Lung (tissue), 12 donors: ENCODE results near the gene RALGPS1. TPM values are rescaled to one million over a fixed set of nuclear protein-coding genes. Genes with fewer than 3 reads are reported as not detected.

Experiments
- ATAC-seq: fragments of 200-7000 bp; cut with Tn5 transposase; one replicate; pipeline ENCODE4 v1.9.1; 2020; ENCODE audit warnings: moderate number of reproducible peaks; ENCODE audit not compliant: insufficient read depth, low FRiP score
- DNase-seq, 3 donors: peaks; one replicate each; pipeline ENCODE4 v3.0.0-alpha.2; 2013 to 2017
- H3K27ac ChIP-seq, 2 donors: one replicate each; pipeline ENCODE4 v1.5.1; 2013; ENCODE audit warnings: mild to moderate bottlenecking in 2 of 2, moderate library complexity in 2 of 2, control low read depth in 1 of 2, inconsistent platforms in 1 of 2, low read depth in 1 of 2, low read length in 1 of 2
- H3K27me3 ChIP-seq, 3 donors: one replicate each; pipeline ENCODE4 v1.5.1; 2013; ENCODE audit warnings: low read length in 2 of 3; ENCODE audit not compliant: control insufficient read depth in 3 of 3, insufficient read depth in 3 of 3
- H3K36me3 ChIP-seq, 4 donors: one replicate each; pipeline ENCODE4 v1.5.1; 2013; ENCODE audit warnings: low read length in 4 of 4, mild to moderate bottlenecking in 1 of 4, moderate library complexity in 1 of 4; ENCODE audit not compliant: control insufficient read depth in 4 of 4, insufficient read depth in 4 of 4
- H3K4me1 ChIP-seq, 5 donors: one replicate each; pipeline ENCODE4 v1.5.1; 2013; ENCODE audit warnings: low read length in 5 of 5, mild to moderate bottlenecking in 2 of 5, moderate library complexity in 1 of 5; ENCODE audit not compliant: control insufficient read depth in 5 of 5, insufficient read depth in 5 of 5
- H3K4me3 ChIP-seq: one replicate; pipeline ENCODE4 v1.5.1; 2013; ENCODE audit warnings: mild to moderate bottlenecking, control low read depth, moderate library complexity
- H3K9ac ChIP-seq, 2 donors: one replicate each; pipeline ENCODE4 v1.5.1; 2013; ENCODE audit warnings: low read length in 2 of 2, control low read depth in 1 of 2; ENCODE audit not compliant: insufficient read depth in 1 of 2
- H3K9me3 ChIP-seq, 4 donors: one replicate each; pipeline ENCODE4 v1.5.1; 2013; ENCODE audit warnings: low read length in 3 of 4, mild to moderate bottlenecking in 1 of 4, moderate library complexity in 1 of 4; ENCODE audit not compliant: control insufficient read depth in 4 of 4, insufficient read depth in 3 of 4
- WGBS, 2 donors: extraction: QIAGEN DNeasy Blood & Tissue Kit; methylation state at CpG; one replicate each; pipeline ENCODE4 v1.1.7; 2013; 5-methylcytosine and 5-hydroxymethylcytosine counted together
- polyA plus RNA-seq, 2 donors: library from polyadenylated mRNA; stranded (reverse); fragments of 200-250 nt; gene quantifications; one replicate each; pipeline ENCODE4 v1.2.1, GENCODE V29; 2013
- total RNA-seq, 2 donors: library from RNA; depleted of rRNA in 1 of 2; stranded (reverse); fragments of >200 nt in 1 of 2; gene quantifications; one replicate each; pipeline ENCODE4 v1.2.1, GENCODE V29; 2014 to 2021
- TF ChIP-seq, protein P1 (sequence below): IDR thresholded peaks from 2 replicates; pipeline ENCODE4 v1.5.1; 2012; ENCODE audit warnings: mild to moderate bottlenecking; ENCODE audit errors: control extremely low read depth, extremely low read depth
- donor health status: control.
- donor health status: control.
- donor health status: Bipolar disorder and iron deficiency.
- donor health status: healthy.
- donor health status: DM: yes; HTN: yes; CAD: no.

RALGPS1 gene
- total and polyA plus RNA-seq, 4 donors: 3.5 to 30.3 (median 11.9) TPM

DNA sequence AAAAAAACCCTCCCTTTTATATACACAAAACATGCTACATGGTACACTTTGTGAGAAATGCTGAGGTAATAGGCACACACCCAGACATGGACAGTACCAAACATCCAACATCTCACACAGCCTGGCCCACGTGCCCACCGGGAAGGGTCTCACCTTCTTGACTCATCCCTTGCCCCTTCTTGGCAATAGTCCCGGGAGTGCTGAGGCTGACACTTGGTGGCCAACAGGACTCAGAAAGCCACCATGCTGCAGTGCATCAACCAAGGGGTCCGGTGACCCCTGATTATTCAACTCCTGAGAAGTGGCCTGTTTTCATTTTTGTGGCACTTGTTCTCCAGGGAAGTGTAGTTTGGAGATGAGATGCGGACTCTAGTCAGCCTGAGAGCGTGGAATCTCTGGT, 172.8 kb downstream of the RALGPS1 start:
- no peak for DNase-seq
- Histone ChIP-seq H3K36me3 (peaks cover 0 to 16% (median 7%) of the 10 kb centered on the region in 4 donors), H3K9me3 (no peaks in the 10 kb centered on the region), H3K27me3 (no peaks in the 10 kb centered on the region), H3K4me3 (no peak overlapping the region), H3K9ac (no peak overlapping the region), H3K4me1 (peaks cover 0 to 4% (median 0%) of the 10 kb centered on the region in 5 donors), H3K27ac (no peak overlapping the region)
- ATAC-seq: no peak
- TF ChIP-seq, protein P1, sequence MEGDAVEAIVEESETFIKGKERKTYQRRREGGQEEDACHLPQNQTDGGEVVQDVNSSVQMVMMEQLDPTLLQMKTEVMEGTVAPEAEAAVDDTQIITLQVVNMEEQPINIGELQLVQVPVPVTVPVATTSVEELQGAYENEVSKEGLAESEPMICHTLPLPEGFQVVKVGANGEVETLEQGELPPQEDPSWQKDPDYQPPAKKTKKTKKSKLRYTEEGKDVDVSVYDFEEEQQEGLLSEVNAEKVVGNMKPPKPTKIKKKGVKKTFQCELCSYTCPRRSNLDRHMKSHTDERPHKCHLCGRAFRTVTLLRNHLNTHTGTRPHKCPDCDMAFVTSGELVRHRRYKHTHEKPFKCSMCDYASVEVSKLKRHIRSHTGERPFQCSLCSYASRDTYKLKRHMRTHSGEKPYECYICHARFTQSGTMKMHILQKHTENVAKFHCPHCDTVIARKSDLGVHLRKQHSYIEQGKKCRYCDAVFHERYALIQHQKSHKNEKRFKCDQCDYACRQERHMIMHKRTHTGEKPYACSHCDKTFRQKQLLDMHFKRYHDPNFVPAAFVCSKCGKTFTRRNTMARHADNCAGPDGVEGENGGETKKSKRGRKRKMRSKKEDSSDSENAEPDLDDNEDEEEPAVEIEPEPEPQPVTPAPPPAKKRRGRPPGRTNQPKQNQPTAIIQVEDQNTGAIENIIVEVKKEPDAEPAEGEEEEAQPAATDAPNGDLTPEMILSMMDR: no peak
- WGBS, 2 donors: 94% methylated on average over 6 of the region's 6 CpGs

DNA sequence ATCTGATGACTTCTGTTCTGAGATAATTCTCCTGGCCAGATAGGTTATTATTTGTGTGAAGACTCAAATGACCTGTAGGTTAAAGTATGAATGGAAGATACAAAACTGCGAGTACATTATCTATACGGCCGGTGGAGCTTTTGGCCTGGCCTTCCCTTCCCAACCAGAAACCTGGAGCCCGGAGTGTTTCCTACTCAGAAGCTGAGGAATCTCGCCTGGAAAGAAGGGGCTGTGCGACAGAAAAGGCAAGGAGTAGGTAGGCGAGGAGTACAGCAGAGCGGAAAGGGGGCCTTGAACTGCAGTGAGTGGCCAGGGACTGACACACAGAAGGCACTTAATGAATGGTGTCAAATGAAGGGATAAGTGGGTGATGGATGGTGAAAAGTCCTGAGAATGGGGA, 173.3 kb downstream of the RALGPS1 start:
- Histone ChIP-seq H3K27ac (no peak overlapping the region), H3K27me3 (no peaks in the 10 kb centered on the region), H3K9me3 (no peaks in the 10 kb centered on the region), H3K9ac (no peak overlapping the region), H3K4me3 (no peak overlapping the region), H3K4me1 (peaks cover 0 to 4% (median 0%) of the 10 kb centered on the region in 5 donors), H3K36me3 (peaks cover 0 to 16% (median 8%) of the 10 kb centered on the region in 4 donors)
- TF ChIP-seq, protein P1: no peak
- ATAC-seq: no peak
- no peak for DNase-seq
- 96 to 97% methylated on average over 8 of the region's 8 CpGs for WGBS, 2 donors

DNA sequence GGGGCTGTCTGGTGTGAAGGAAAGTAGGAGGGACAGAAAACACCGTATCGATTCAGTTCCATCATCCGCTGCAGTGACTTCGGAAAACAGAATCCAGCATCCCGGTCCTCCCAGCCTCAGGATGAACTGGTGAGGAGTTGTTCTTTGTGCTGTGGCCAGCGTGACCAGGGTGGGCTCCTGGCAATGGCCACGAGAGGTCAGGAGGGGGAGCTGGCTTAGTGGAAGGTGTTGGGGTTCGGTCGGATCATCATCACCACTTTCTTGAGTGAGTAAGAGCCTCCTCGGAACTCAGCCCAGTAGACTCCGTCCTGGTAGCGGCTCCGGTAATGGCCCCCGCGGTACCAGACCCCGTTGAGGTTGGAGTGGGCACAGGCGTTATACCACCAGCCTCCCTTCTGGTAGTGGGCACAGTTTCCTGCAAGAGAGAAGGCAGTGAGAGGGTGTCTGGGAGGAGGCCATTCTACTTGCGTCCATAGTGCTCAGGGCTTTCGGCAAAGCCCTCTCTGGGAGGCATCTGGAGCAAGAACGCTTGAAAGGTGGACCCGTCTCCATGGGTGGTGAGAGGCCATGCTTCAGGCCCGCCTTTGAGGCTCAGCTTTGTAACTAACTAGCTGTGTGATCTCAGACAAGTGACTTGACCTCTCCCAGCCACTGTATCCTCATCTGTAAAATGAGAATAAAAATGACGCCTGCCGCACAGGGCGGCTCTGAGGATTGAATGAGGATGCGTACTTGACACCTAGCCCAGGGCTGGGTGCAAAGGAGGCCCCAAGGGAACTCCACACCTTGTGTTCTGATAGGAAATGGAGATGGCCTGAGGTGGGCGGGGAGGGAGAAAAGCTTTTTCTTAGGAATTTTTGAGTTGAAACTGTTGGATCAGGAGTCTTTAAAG, 174.4 kb downstream of the RALGPS1 start:
- no peaks in the 10 kb centered on the region for H3K9me3 ChIP-seq
- H3K9ac ChIP-seq: no peak overlapping the region
- DNase-seq: no peak
- 96 to 97% methylated on average over 27 of the region's 27 CpGs for WGBS, 2 donors
- TF ChIP-seq, protein P1: no peak
- H3K36me3 ChIP-seq: peaks cover 0 to 26% (median 11%) of the 10 kb centered on the region in 4 donors
- no peak overlapping the region for H3K4me3 ChIP-seq
- no peak for ATAC-seq
- H3K27ac ChIP-seq: no peak overlapping the region
- H3K4me1 ChIP-seq: peaks cover 0 to 6% (median 0%) of the 10 kb centered on the region in 5 donors
- no peaks in the 10 kb centered on the region for H3K27me3 ChIP-seq
